Measurements from ENCODE around the gene AMH.

AMH gene

GRCh38 chr19:2300533-2300932, 51.4 kb downstream of the AMH start:
- TF ChIP-seq TAF1 (IDR thresholded peaks at IDR 0.05; ENCODE audit: borderline replicate concordance, insufficient read depth, low read length) (no peak), POLR2AphosphoS5 (IDR thresholded peaks at IDR 0.05; ENCODE audit: low read depth, low read length) (no peak), SIN3A (IDR thresholded peaks at IDR 0.05; ENCODE audit: borderline replicate concordance, insufficient read depth, low read length) (no peak), FOXP2 (optimal IDR thresholded peaks at IDR 0.05; ENCODE audit: borderline replicate concordance, extremely low read depth, extremely low read length, insufficient read depth) (no peak)
- TF ChIP-seq, protein P1, sequence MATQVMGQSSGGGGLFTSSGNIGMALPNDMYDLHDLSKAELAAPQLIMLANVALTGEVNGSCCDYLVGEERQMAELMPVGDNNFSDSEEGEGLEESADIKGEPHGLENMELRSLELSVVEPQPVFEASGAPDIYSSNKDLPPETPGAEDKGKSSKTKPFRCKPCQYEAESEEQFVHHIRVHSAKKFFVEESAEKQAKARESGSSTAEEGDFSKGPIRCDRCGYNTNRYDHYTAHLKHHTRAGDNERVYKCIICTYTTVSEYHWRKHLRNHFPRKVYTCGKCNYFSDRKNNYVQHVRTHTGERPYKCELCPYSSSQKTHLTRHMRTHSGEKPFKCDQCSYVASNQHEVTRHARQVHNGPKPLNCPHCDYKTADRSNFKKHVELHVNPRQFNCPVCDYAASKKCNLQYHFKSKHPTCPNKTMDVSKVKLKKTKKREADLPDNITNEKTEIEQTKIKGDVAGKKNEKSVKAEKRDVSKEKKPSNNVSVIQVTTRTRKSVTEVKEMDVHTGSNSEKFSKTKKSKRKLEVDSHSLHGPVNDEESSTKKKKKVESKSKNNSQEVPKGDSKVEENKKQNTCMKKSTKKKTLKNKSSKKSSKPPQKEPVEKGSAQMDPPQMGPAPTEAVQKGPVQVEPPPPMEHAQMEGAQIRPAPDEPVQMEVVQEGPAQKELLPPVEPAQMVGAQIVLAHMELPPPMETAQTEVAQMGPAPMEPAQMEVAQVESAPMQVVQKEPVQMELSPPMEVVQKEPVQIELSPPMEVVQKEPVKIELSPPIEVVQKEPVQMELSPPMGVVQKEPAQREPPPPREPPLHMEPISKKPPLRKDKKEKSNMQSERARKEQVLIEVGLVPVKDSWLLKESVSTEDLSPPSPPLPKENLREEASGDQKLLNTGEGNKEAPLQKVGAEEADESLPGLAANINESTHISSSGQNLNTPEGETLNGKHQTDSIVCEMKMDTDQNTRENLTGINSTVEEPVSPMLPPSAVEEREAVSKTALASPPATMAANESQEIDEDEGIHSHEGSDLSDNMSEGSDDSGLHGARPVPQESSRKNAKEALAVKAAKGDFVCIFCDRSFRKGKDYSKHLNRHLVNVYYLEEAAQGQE (IDR thresholded peaks at IDR 0.05; ENCODE audit: insufficient read depth in 1 of 2, low read depth in 2 of 2, low read length in 2 of 2): no peak
